Cerebellar nuclear complex (tissue), 1 donor: ENCODE data around the gene NEDD4L.
A peak's percentile ranks its signal among the peaks of the same experiment; 100 is the strongest.
"Not testable (repeated sequence)": the region's sequence is repeated elsewhere in the genome, so short reads cannot be mapped to it uniquely, and the experiment has no call there.

Experiments used
- DNase-seq, 2 experiments: peaks; one replicate each; lab custom pipeline; 2025; lab: John Stamatoyannopoulos, UW

NEDD4L gene

GRCh38 chr18:58026857-58027256 is 17.2 kb upstream of the NEDD4L start:
- DNase-seq: no peak

GRCh38 chr18:58027341-58027740 is 16.7 kb upstream of the NEDD4L start:
- no peak for DNase-seq

GRCh38 chr18:58028109-58028784 is 15.8 kb upstream of the NEDD4L start:
- DNase-seq: no peak

- no peak for DNase-seq
Observed at GRCh38 chr18:58032233-58032632, 11.8 kb upstream of the NEDD4L start.

DNA sequence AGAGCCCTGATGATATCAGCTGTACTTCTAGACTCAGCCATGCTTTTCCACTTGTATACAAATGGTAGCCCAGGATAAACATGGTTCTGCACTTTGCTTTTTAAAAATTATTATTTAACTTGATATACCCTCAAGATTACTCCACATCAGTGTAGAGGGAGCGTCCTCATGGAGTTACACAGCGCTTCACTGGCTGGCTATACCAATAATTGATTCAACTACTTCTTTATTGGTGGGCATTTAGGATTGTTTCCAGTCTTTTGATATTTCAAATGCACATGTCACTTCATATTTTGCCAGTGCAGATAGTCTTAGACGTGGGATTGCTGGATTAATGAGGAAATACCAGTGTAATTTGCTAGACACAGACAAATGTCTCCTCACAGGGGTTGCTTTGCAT is 10.8 kb upstream of the NEDD4L start:
- no peak for DNase-seq

DNA sequence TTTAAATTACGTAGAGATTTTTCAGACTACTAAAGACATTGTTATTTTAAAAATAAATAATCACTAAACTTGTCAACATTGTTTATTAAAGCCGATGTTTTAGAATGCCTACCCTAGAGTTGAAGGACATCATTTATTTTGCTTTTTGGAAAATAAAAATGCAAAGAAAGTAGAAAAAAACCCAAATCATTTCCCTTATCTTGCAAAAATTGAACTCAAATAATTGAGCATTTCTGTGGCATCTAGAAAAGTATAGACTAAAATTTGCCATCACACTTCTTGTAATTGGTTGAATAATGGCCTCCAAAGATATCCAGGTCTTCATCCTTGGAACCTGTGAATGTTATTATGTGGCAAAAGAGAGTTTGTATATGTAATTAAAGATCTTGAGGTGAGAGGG is 9.7 kb upstream of the NEDD4L start:
- DNase-seq: no peak

DNA sequence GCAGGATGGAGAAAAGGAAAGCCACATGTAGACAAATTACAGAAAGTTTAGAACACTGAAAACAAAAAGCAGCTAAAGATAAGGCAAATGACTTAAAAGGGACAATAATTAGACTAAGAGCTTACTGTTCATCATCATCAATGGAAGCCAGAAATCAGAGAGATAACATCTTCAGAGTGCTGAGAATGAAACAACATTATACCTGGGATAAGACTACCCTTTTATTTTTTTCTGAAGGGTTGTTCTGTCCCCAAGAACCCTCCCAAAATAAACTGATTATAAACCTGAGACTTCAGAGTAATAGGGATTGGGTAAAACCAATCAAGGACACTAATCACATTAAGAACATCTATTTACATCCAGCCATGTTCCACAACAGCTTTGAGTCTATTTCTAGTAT is 6.9 kb upstream of the NEDD4L start:
- no peak for DNase-seq

GRCh38 chr18:58038063-58038462 is 6.0 kb upstream of the NEDD4L start:
- no peak for DNase-seq

DNA sequence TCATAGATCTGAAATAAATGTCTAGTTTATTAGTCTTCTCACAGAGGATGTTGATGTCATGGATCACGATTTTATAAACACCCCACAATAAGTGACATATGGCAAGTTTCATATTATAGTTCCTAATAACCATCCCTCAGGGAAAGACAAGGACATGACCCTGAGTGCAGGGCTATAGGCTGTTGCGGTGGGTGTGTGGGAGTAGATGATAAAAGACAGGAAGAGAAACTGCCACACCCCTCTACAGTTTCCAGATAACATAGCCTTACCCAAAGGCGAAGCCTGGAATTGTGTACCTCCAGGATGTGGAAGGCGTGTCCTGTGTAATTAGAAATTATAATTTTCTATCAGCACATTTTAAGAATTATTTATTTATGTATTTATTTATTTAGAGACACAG is 2.4 kb upstream of the NEDD4L start:
- DNase-seq: no peak

DNA sequence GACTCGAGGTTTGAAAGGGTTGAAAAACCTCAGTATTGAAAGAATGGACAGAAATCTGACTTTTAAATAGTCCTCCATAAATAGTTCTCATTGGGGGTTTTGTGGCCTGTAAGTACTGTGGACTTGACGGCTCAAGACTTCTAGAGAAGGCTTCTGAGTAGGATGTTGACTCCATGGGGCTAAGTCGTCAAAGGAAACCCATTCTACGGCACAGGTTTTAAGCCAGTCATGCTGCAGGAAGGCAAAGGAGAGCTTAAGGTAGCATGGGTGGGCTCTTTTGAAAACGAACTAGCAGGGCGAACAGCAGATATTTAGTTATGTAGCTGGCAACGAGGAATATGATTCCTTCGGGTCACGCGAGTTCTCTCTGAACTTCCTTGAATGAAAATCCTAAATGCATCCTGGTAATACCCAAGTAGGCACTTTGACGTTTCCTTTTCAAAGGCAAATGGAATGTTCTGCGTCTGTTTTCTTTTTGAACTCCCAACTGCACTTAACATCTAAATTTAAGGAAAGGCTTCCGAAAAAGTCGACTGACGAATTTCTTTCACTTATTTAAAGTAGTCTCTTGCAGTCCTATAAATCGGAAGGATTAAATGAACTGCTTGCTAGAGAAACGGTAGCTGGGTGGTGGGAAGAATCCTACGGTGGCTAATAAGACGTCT is 1.1 kb upstream of the NEDD4L start:
- DNase-seq: no peak

DNA sequence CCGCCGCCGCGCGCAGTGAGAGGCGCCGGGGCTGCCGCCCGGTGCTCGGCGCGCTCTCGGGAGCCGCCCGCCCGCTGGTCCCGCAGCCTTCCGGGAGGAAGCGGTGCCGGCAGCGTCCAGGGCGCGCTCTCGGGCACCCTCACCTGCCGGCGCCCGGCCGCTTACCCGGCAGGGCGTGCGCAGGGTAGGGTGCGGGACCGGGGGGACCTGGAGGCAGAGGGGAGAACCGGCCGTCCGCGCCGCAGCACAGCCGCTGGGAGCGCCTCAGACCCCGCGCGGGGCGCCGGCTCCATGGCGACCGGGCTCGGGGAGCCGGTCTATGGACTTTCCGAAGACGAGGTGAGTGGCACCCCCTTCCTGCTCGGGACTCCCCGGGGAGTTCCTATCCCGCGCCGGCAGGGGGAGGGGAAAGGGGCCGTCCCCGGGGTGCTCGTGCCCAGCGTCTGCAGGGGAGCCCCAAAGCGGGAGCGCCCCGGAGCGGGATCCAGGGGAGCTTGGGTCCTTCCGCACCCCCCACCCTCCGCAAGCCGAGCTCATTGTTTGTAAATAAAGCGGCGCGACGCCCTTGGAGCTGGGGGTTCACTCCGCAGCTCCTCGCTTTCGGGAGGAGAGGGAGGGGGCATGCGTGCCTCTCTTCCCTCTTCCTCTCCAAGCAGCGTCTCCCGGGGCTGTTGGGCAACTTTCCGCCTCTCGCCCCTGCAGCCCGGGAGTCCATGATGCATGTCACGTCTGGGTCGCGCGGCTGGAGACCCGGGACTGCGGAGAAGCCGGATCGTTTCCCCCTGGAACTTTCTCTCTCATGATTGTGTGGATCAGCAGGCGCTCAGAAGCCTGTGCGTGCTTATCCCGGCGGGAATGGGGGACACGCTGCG is 580 bp downstream of the NEDD4L start:
- DNase-seq: no peak

- DNase-seq: peak in 1 of 2 experiments; percentile 19
Observed at GRCh38 chr18:58045242-58046092, 1.4 kb downstream of the NEDD4L start.

DNA sequence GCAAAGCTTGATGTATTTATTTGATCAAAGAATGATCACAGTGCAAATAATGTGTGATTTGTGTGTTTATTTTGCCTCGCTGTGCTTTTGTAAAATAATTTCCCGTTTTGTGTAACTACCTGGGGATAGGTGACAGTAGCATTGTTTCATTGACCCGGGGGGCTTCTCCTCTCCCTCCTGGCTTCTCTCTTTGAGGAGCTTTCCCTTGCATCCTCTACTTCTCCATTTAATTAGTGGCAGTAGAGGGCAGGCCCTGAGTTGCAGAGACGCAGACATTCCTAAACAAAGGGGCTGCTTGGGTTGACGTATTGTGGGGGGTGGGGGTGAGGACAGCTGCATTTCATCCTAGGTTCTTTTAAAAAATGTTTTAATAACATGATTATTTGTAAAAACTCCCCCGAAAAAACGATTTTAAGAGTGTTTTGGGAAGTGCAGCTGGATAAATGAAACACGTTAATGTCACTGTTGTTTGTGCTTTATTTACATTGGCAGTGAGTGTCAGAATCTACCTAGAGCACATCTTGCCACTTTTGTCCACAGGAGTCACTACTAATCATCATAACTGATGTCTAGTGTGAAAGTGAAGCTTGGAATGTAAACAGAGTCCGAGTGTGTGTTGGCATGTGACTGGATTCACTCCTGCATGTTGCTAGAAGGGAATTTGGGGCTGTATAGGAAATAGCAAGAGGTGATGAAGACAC is 2.2 kb downstream of the NEDD4L start:
- no peak for DNase-seq

DNA sequence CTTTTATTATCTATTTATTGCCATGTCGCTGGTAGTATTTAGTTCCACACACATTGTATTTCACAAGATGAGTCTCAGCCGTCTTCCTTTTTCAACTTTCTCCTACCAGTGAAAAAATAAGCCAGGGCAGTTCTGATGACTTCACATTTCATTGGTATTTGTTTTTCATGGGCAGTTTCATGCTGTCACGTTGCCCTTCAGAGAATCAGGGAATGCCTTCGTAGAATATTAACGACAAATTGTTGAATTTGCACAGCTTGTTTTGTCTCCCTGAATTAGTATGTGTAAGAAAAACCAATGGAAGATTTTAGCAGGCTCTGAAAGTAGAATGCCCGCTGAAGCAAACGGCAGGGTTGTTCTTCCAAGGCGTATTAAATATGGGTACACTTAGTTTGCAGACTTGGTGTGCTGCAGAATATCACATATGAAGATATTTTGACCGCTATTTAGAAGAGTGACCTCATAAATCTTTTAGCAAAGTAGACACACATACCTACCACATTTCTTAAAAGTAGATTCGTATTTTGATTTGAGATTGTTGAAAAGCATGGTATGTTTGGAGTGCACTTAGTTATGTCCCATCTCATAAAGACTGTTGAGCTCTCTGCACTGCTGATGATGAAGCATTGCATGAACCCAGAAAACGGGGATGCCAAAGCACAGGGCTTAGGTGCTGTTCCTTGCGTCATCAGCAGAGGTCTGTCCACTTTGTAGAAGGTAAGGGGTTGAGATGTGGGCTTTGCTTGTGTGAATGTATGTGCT is 2.9 kb downstream of the NEDD4L start:
- DNase-seq: no peak

- DNase-seq: no peak
Observed at GRCh38 chr18:58047556-58047882, 3.5 kb downstream of the NEDD4L start.

DNA sequence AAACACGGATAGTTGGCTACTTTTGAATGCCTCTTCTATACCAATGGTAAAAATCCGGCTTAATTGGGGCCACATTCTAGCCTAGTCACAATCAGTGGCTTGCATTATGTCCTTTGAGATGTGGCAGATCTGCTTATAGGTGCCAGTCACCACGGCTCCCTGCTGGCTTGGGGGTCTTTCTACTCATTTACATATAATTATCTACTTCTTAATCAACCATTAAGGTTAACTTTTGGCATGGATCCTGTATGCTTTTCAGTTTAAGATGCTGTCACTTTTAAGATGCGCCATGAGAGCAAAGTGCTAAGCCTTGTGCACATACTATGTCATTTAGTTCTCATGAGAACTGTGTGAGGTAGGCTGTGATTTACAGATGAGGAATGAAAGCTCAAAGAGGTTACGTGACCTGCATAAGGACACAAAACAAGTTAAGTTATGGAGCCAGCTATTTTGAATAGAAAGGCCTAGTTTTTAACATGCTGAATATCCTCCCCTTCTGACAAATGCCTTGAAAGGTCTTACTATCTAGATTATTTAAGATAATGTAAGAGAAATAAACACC is 4.1 kb downstream of the NEDD4L start:
- no peak for DNase-seq

GRCh38 chr18:58049000-58049688 is 5.1 kb downstream of the NEDD4L start:
- no peak for DNase-seq

DNA sequence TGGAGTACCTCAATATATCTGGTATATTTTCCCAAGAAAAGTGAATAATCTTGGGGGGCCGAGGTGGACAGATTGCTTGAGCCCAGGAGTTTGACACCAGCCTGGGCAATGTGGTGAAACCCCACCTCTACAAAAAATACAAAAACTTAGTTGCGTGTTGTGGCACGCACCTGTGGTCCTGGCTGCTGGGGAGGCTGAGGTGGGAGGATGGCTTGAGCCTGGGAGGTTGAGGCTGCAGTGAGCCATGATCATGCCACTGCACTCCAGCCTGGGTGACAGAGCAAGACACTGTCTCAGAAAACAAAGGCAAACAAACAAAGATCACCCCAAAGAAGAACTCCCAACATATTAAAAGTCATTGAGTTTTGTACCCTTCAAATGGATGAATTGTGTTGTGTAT is 6.9 kb downstream of the NEDD4L start:
- not testable (repeated sequence) for DNase-seq

DNA sequence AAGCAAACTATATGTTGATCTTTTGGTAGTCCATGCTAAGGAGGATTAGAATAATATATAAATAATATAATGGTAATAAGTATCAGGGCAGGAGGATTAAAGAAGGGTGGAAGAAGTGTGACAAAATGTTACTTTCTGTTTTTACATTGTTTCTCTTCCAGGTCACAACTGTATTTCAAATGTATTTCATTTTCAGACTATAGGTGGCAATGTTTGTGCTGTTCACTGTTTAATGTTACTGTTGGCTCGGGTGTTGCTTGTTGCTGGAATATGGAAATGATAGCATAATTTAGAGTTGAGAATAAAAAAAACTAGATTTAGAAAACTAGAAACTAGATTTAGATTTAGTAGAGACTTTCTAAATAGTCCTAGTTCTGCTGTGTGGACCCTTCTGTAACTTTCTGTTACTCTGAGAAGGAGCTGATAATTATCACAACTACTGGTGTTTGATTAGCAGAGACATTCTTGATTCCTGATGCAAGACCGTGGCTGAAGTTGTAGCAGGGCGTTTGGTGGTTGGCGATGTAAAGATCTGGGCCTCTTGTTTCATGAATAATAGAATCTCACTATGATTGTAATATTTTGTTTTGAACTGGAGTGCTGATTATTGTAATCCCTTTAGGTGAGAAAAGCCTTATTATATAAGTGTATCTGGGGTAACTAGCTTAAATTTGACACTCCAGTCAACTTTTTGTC is 7.9 kb downstream of the NEDD4L start:
- no peak for DNase-seq
